BE2C (cell line): Measurements from ENCODE around the gene TFF2.

ENCODE experiments used
- DNase-seq: peaks from one replicate; pipeline ENCODE4 v3.0.0-alpha.2; 2020
- H3K27me3 ChIP-seq: fragments of 250-450 bp; sonication (Bioruptor Pico); 2 replicates; pipeline ENCODE4 v1.5.1; 2020; ENCODE audit warnings: mild to moderate bottlenecking
- H3K36me3 ChIP-seq: fragments of 250-450 bp; sonication (Bioruptor Pico); 2 replicates; pipeline ENCODE4 v1.5.1; 2020; ENCODE audit warnings: mild to moderate bottlenecking
- H3K4me1 ChIP-seq: fragments of 250-450 bp; sonication (Bioruptor Pico); 2 replicates; pipeline ENCODE4 v1.5.1; 2020
- H3K4me3 ChIP-seq: 2 replicates; pipeline ENCODE4 v1.5.1; 2011; ENCODE audit warnings: low read depth, low read length
- H3K9me3 ChIP-seq: fragments of 250-450 bp; sonication (Bioruptor Pico); 2 replicates; pipeline ENCODE4 v1.5.1; 2020
- CTCF ChIP-seq: IDR thresholded peaks from 2 replicates; pipeline ENCODE4 v1.5.1; 2012; ENCODE audit warnings: mild to moderate bottlenecking, low read depth, low read length

Gene TFF2

GRCh38 chr21:42377211-42377950 is 26.6 kb upstream of the TFF2 start:
- no peak for DNase-seq
- Histone ChIP-seq H3K36me3 (no peaks in the 10 kb centered on the region), H3K27me3 (peaks cover 8% of the 10 kb centered on the region; the same call in 1 of the 2 replicates), H3K9me3 (no peaks in the 10 kb centered on the region), H3K4me3 (no peak overlapping the region), H3K4me1 (no peaks in the 10 kb centered on the region)
- TF ChIP-seq CTCF, result no peak

GRCh38 chr21:42376338-42376982 is 25.7 kb upstream of the TFF2 start:
- Histone ChIP-seq H3K9me3 (no peaks in the 10 kb centered on the region), H3K4me3 (no peak overlapping the region), H3K4me1 (no peaks in the 10 kb centered on the region), H3K27me3 (peaks cover 8% of the 10 kb centered on the region; the same call in 1 of the 2 replicates), H3K36me3 (no peaks in the 10 kb centered on the region)
- TF ChIP-seq CTCF, result no peak
- no peak for DNase-seq

GRCh38 chr21:42375966-42376337 is 25.2 kb upstream of the TFF2 start:
- no peaks in the 10 kb centered on the region for H3K4me1 ChIP-seq
- no peak for TF ChIP-seq CTCF

GRCh38 chr21:42375506-42375905 is 24.7 kb upstream of the TFF2 start:
- H3K27me3 ChIP-seq, result peaks cover 8% of the 10 kb centered on the region; the same call in 1 of the 2 replicates
- TF ChIP-seq CTCF, result no peak

More at GRCh38 chr21:42375966-42376337, 25.2 kb upstream of the TFF2 start:
- no peaks in the 10 kb centered on the region for H3K9me3 ChIP-seq
- no peak for DNase-seq
- H3K4me3 ChIP-seq, result no peak overlapping the region
- H3K27me3 ChIP-seq, result peaks cover 8% of the 10 kb centered on the region; the same call in 1 of the 2 replicates
- H3K36me3 ChIP-seq, result no peaks in the 10 kb centered on the region

GRCh38 chr21:42374864-42375499 is 24.2 kb upstream of the TFF2 start:
- no peaks in the 10 kb centered on the region for H3K9me3 ChIP-seq
- H3K27me3 ChIP-seq, result peaks cover 8% of the 10 kb centered on the region; the same call in 1 of the 2 replicates
- no peak for DNase-seq
- H3K4me3 ChIP-seq, result no peak overlapping the region
- no peak for TF ChIP-seq CTCF
- no peaks in the 10 kb centered on the region for H3K36me3 ChIP-seq
- no peaks in the 10 kb centered on the region for H3K4me1 ChIP-seq

More at GRCh38 chr21:42375506-42375905, 24.7 kb upstream of the TFF2 start:
- Histone ChIP-seq H3K9me3 (no peaks in the 10 kb centered on the region), H3K4me3 (no peak overlapping the region), H3K36me3 (no peaks in the 10 kb centered on the region), H3K4me1 (no peaks in the 10 kb centered on the region)
- DNase-seq, result no peak

GRCh38 chr21:42374457-42374856 is 23.7 kb upstream of the TFF2 start:
- no peaks in the 10 kb centered on the region for H3K9me3 ChIP-seq
- no peaks in the 10 kb centered on the region for H3K36me3 ChIP-seq
- H3K4me3 ChIP-seq, result no peak overlapping the region
- H3K27me3 ChIP-seq, result peaks cover 8% of the 10 kb centered on the region; the same call in 1 of the 2 replicates
- no peak for DNase-seq
- no peak for TF ChIP-seq CTCF
- H3K4me1 ChIP-seq, result no peaks in the 10 kb centered on the region
